PC-3 (cell line): ENCODE data around the gene TTI1. TPM values are rescaled to one million over a fixed set of nuclear protein-coding genes. Genes with fewer than 3 reads are reported as not detected.
"Not testable (repeated sequence)": the region's sequence is repeated elsewhere in the genome, so short reads cannot be mapped to it uniquely, and the experiment has no call there.

Source experiments
- ATAC-seq: fragments of 200-7000 bp; cut with Tn5 transposase; 2 replicates; pipeline ENCODE4 v1.9.1; 2020; ENCODE audit warnings: mild to moderate bottlenecking, moderate library complexity
- BruUV-seq: library from RNA; stranded (reverse); fragments of 400-500 nt; replicated peaks from 2 replicates; lab custom pipeline; 2021; lab: Mats Ljungman, UMichigan
- CTCF ChIA-PET: fragments of 300-600 bp; sonication (Branson Sonifier 250); formaldehyde crosslinking; loops from one replicate; lab custom pipeline; 2022; ENCODE audit warnings: antibody characterized with exemption; lab: Charles Lee
- POLR2A ChIA-PET: fragments of 300-600 bp; sonication (Branson Sonifier 250); formaldehyde crosslinking; loops from one replicate; lab custom pipeline; 2022; ENCODE audit warnings: antibody characterized with exemption; ENCODE audit not compliant: unreplicated experiment; lab: Charles Lee
- DNase-seq: peaks from one replicate; pipeline ENCODE4 v3.0.0-alpha.2; 2015
- H2AFZ ChIP-seq: fragments of 300-600 bp; sonication (generic); 2 replicates; pipeline ENCODE4 v1.6.0; 2016; ENCODE audit warnings: antibody characterized with exemption, low read length
- H3F3A ChIP-seq: fragments of 300-600 bp; sonication (generic); one replicate; pipeline ENCODE4 v1.6.0; 2017; ENCODE audit warnings: antibody characterized with exemption, low read length, control low read depth, mild to moderate bottlenecking; ENCODE audit not compliant: unreplicated experiment
- H3K27ac ChIP-seq: fragments of 300-600 bp; sonication (generic); 2 replicates; pipeline ENCODE4 v1.5.1; 2016; ENCODE audit warnings: mild to moderate bottlenecking, low read length
- H3K27me3 ChIP-seq: fragments of 300-600 bp; sonication (generic); 2 replicates; pipeline ENCODE4 v1.6.1; 2016; ENCODE audit warnings: low read length, mixed read lengths
- H3K36me3 ChIP-seq: fragments of 300-600 bp; sonication (generic); 2 replicates; pipeline ENCODE4 v1.6.1; 2016; ENCODE audit warnings: low read depth, mixed run types, low read length, mixed read lengths
- H3K4me1 ChIP-seq: fragments of 300-600 bp; sonication (generic); 2 replicates; pipeline ENCODE4 v1.5.1; 2016; ENCODE audit warnings: low read length; ENCODE audit not compliant: insufficient read depth
- H3K4me2 ChIP-seq: fragments of 300-600 bp; sonication (generic); 2 replicates; pipeline ENCODE4 v1.6.0; 2016; ENCODE audit warnings: low read length
- H3K4me3 ChIP-seq: fragments of 300-600 bp; sonication (generic); 2 replicates; pipeline ENCODE4 v1.5.1; 2016; ENCODE audit warnings: mild to moderate bottlenecking, low read length, mixed read lengths
- H3K79me2 ChIP-seq: fragments of 300-600 bp; sonication (generic); 2 replicates; pipeline ENCODE4 v1.6.1; 2017; ENCODE audit warnings: low read length, mixed read lengths
- H3K9ac ChIP-seq: fragments of 300-600 bp; sonication (generic); 2 replicates; pipeline ENCODE4 v1.6.0; 2016; ENCODE audit warnings: mild to moderate bottlenecking, low read length
- H3K9me2 ChIP-seq: fragments of 300-600 bp; sonication (generic); replicated peaks from 2 replicates; pipeline ENCODE4 v1.6.1; 2016; ENCODE audit warnings: mixed run types, low read length, mixed read lengths
- H3K9me3 ChIP-seq: fragments of 300-600 bp; sonication (generic); 2 replicates; pipeline ENCODE4 v1.6.1; 2016; ENCODE audit warnings: low read length, mixed read lengths
- H4K20me1 ChIP-seq: fragments of 300-600 bp; sonication (generic); 2 replicates; pipeline ENCODE4 v1.6.1; 2016; ENCODE audit warnings: low read length, mixed read lengths
- EZH2 ChIP-seq: fragments of 300-600 bp; sonication (generic); IDR thresholded peaks from one replicate; pipeline ENCODE4 v1.6.1; 2017; ENCODE audit warnings: antibody characterized with exemption, mild to moderate bottlenecking, low read length; ENCODE audit not compliant: unreplicated experiment
- EZH2phosphoT487 ChIP-seq: fragments of 300-600 bp; sonication (generic); IDR thresholded peaks from 2 replicates; pipeline ENCODE4 v1.6.1; 2018; ENCODE audit warnings: mild to moderate bottlenecking, antibody characterized with exemption, low read length, borderline replicate concordance
- intact Hi-C: fragments of 100-400 bp; cut with micrococcal nuclease; formaldehyde crosslinking; loops from 2 replicates; pipeline ENCODE4 v1.9.0; 2023
- total RNA-seq: library from RNA; depleted of rRNA; stranded (reverse); fragments of >200 nt; gene quantifications from 2 replicates; pipeline ENCODE4 v1.2.3, GENCODE V29; 2014
- TF ChIP-seq, protein P1 (sequence below): fragments of 300-600 bp; sonication (generic); conservative IDR thresholded peaks from 2 replicates; pipeline ENCODE4 v1.5.1; 2017; ENCODE audit warnings: antibody characterized with exemption, low read depth, mild to moderate bottlenecking, low read length

TTI1 gene
- total RNA-seq, 1 experiment from 2014 or later, result 23.2 TPM

DNA sequence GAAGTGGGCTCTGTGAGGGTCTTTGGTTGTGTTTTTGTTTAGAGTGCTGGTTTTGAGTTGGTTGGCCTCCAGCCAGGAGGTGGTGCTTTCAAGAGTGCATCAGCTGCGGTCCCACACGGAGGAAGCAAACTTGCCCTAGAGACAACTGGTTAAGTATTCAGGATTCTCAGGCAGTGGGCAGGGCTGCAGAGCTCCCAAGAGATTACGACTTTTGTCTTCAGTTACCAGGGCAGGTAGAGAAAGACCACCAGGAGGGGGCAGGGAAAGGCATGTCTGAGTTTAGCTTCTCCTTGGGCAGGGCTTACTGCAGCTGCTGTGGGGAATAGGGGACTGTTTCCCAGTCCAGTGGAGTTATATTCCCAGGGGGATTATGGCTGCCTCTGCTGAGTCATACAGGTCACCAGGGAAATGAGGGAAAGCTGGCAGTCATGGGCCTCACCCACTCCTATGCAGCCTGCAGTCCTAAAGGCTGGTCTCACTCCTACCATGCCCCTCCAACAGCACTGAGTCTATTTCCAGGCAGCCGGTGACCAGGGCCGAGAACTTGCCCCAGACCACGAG is 64.3 kb downstream of the TTI1 start:
- H3K9ac ChIP-seq, result no peak overlapping the region
- no peaks in the 10 kb centered on the region for H3K27me3 ChIP-seq
- no peak overlapping the region for H3K4me3 ChIP-seq
- H3K9me2 ChIP-seq, result no peaks in the 10 kb centered on the region
- H3K79me2 ChIP-seq, result no peaks in the 10 kb centered on the region
- H3K27ac ChIP-seq, result no peak overlapping the region
- no TSS peak for BruUV-seq
- no peaks in the 10 kb centered on the region for H3K36me3 ChIP-seq
- H3K4me2 ChIP-seq, result no peak overlapping the region
- H3F3A ChIP-seq, result no peaks in the 10 kb centered on the region
- H3K9me3 ChIP-seq, result no peaks in the 10 kb centered on the region
- ATAC-seq, result peak; percentile 41
- CTCF ChIA-PET, result no interaction called here
- H4K20me1 ChIP-seq, result no peaks in the 10 kb centered on the region
- peak; percentile 33 for DNase-seq
- POLR2A ChIA-PET, result no interaction called here
- peaks cover 21% of the 10 kb centered on the region for H3K4me1 ChIP-seq
- intact Hi-C loops, result no loop called here
- TF ChIP-seq EZH2phosphoT487, result no peak
- TF ChIP-seq, protein P1, sequence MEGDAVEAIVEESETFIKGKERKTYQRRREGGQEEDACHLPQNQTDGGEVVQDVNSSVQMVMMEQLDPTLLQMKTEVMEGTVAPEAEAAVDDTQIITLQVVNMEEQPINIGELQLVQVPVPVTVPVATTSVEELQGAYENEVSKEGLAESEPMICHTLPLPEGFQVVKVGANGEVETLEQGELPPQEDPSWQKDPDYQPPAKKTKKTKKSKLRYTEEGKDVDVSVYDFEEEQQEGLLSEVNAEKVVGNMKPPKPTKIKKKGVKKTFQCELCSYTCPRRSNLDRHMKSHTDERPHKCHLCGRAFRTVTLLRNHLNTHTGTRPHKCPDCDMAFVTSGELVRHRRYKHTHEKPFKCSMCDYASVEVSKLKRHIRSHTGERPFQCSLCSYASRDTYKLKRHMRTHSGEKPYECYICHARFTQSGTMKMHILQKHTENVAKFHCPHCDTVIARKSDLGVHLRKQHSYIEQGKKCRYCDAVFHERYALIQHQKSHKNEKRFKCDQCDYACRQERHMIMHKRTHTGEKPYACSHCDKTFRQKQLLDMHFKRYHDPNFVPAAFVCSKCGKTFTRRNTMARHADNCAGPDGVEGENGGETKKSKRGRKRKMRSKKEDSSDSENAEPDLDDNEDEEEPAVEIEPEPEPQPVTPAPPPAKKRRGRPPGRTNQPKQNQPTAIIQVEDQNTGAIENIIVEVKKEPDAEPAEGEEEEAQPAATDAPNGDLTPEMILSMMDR, result no peak
- TF ChIP-seq EZH2, result no peak
- H2AFZ ChIP-seq, result no peak overlapping the region

DNA sequence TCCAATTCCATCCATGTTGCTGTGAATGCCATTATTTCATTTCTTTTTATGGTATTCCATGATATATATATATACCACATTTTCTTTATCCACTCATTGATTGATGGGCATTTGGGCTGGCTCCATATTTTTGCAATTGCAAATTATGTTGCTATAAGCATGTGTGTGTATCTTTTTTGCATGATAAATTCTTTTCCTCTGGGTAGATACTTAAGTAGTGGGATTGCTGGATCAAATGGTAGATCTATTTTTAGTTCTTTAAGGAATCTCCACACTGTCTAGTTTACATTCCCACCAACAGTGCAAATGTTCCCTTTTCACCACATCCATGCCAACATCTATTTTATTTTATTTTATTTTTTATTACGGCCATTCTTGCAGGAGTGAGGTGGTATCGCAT is 69.8 kb downstream of the TTI1 start:
- H3K9ac ChIP-seq, H3K27ac ChIP-seq, H3F3A ChIP-seq, H3K4me3 ChIP-seq, H3K4me2 ChIP-seq, H3K27me3 ChIP-seq, intact Hi-C loops, H4K20me1 ChIP-seq, POLR2A ChIA-PET, ATAC-seq, H2AFZ ChIP-seq, H3K36me3 ChIP-seq, H3K79me2 ChIP-seq, H3K4me1 ChIP-seq, H3K9me3 ChIP-seq, CTCF ChIA-PET, H3K9me2 ChIP-seq, DNase-seq, BruUV-seq: not testable (repeated sequence)

GRCh38 chr20:37961066-37961465 is 72.2 kb downstream of the TTI1 start:
- Histone ChIP-seq H4K20me1 (no peaks in the 10 kb centered on the region), H3K79me2 (no peaks in the 10 kb centered on the region), H2AFZ (no peak overlapping the region), H3K9ac (no peak overlapping the region), H3K4me1 (peaks cover 7% of the 10 kb centered on the region), H3F3A (no peaks in the 10 kb centered on the region), H3K4me3 (no peak overlapping the region), H3K36me3 (no peaks in the 10 kb centered on the region), H3K27me3 (no peaks in the 10 kb centered on the region), H3K9me2 (no peaks in the 10 kb centered on the region), H3K27ac (no peak overlapping the region), H3K4me2 (no peak overlapping the region), H3K9me3 (no peaks in the 10 kb centered on the region)
- BruUV-seq, result no TSS peak
- TF ChIP-seq, protein P1, result no peak
- TF ChIP-seq EZH2 (no peak), EZH2phosphoT487 (no peak)
- intact Hi-C loops, result no loop called here
- CTCF ChIA-PET, result no interaction called here
- POLR2A ChIA-PET, result no interaction called here
- DNase-seq (no peak), ATAC-seq (no peak)
